Measurements from ENCODE around the gene MYCL.
A peak's percentile ranks its signal among the peaks of the same experiment; 100 is the strongest.

MYCL gene

GRCh38 chr1:39936724-39937491 lies 35.2 kb upstream of the MYCL start:
- no peaks in the 10 kb centered on the region for H3K27me3 ChIP-seq (ENCODE audit: insufficient read depth, low read length)
- no peak overlapping the region for H2AFZ ChIP-seq (ENCODE audit: low read length, unreplicated experiment)
- H3K36me3 ChIP-seq (ENCODE audit: insufficient read depth, low read length), result no peaks in the 10 kb centered on the region
- H3K79me2 ChIP-seq (ENCODE audit: control insufficient read depth, insufficient read depth, low read length, unreplicated experiment), result no peaks in the 10 kb centered on the region
- peaks cover 14% of the 10 kb centered on the region for H3K4me1 ChIP-seq (ENCODE audit: control insufficient read depth, insufficient read depth, low read length, unreplicated experiment)
- no peak overlapping the region for H3K4me3 ChIP-seq (ENCODE audit: low read depth, low read length)
- H3K27ac ChIP-seq (ENCODE audit: low read depth, low read length), result no peak overlapping the region

- Histone ChIP-seq H3K4me3 (ENCODE audit: low read depth, low read length) (peak overlapping the region; percentile 20; the same call in 1 of the 2 replicates), H3K27me3 (ENCODE audit: insufficient read depth, low read length) (no peaks in the 10 kb centered on the region), H3K4me1 (ENCODE audit: control insufficient read depth, insufficient read depth, low read length, unreplicated experiment) (peaks cover 14% of the 10 kb centered on the region), H3K36me3 (ENCODE audit: insufficient read depth, low read length) (no peaks in the 10 kb centered on the region), H2AFZ (ENCODE audit: low read length, unreplicated experiment) (peak overlapping the region; percentile 65), H3K79me2 (ENCODE audit: control insufficient read depth, insufficient read depth, low read length, unreplicated experiment) (no peaks in the 10 kb centered on the region), H3K27ac (ENCODE audit: low read depth, low read length) (peak overlapping the region; percentile 92)
Measured at GRCh38 chr1:39933956-39934941, 32.5 kb upstream of the MYCL start.

GRCh38 chr1:39928809-39929587 lies 27.3 kb upstream of the MYCL start:
- H2AFZ ChIP-seq (ENCODE audit: low read length, unreplicated experiment), result no peak overlapping the region
- H3K79me2 ChIP-seq (ENCODE audit: control insufficient read depth, insufficient read depth, low read length, unreplicated experiment), result no peaks in the 10 kb centered on the region
- peaks cover 34% of the 10 kb centered on the region for H3K4me1 ChIP-seq (ENCODE audit: control insufficient read depth, insufficient read depth, low read length, unreplicated experiment)
- H3K27ac ChIP-seq (ENCODE audit: low read depth, low read length), result no peak overlapping the region
- H3K4me3 ChIP-seq (ENCODE audit: low read depth, low read length), result no peak overlapping the region
- H3K36me3 ChIP-seq (ENCODE audit: insufficient read depth, low read length), result no peaks in the 10 kb centered on the region
- H3K27me3 ChIP-seq (ENCODE audit: insufficient read depth, low read length), result no peaks in the 10 kb centered on the region

- Histone ChIP-seq H3K79me2 (ENCODE audit: control insufficient read depth, insufficient read depth, low read length, unreplicated experiment) (no peaks in the 10 kb centered on the region), H2AFZ (ENCODE audit: low read length, unreplicated experiment) (no peak overlapping the region), H3K27me3 (ENCODE audit: insufficient read depth, low read length) (no peaks in the 10 kb centered on the region), H3K36me3 (ENCODE audit: insufficient read depth, low read length) (no peaks in the 10 kb centered on the region), H3K4me1 (ENCODE audit: control insufficient read depth, insufficient read depth, low read length, unreplicated experiment) (peaks cover 28% of the 10 kb centered on the region), H3K27ac (ENCODE audit: low read depth, low read length) (peak overlapping the region; percentile 72), H3K4me3 (ENCODE audit: low read depth, low read length) (no peak overlapping the region)
Measured at GRCh38 chr1:39927538-39927937, 25.8 kb upstream of the MYCL start.

- no peaks in the 10 kb centered on the region for H3K79me2 ChIP-seq (ENCODE audit: control insufficient read depth, insufficient read depth, low read length, unreplicated experiment)
- no peaks in the 10 kb centered on the region for H3K36me3 ChIP-seq (ENCODE audit: insufficient read depth, low read length)
- peaks cover 28% of the 10 kb centered on the region for H3K4me1 ChIP-seq (ENCODE audit: control insufficient read depth, insufficient read depth, low read length, unreplicated experiment)
- H2AFZ ChIP-seq (ENCODE audit: low read length, unreplicated experiment), result no peak overlapping the region
- no peak overlapping the region for H3K4me3 ChIP-seq (ENCODE audit: low read depth, low read length)
- H3K27ac ChIP-seq (ENCODE audit: low read depth, low read length), result peak overlapping the region; percentile 72
- H3K27me3 ChIP-seq (ENCODE audit: insufficient read depth, low read length), result no peaks in the 10 kb centered on the region
Measured at GRCh38 chr1:39926820-39927219, 25.1 kb upstream of the MYCL start.

- Histone ChIP-seq H3K4me1 (ENCODE audit: control insufficient read depth, insufficient read depth, low read length, unreplicated experiment) (peaks cover 28% of the 10 kb centered on the region), H3K36me3 (ENCODE audit: insufficient read depth, low read length) (no peaks in the 10 kb centered on the region), H3K79me2 (ENCODE audit: control insufficient read depth, insufficient read depth, low read length, unreplicated experiment) (no peaks in the 10 kb centered on the region), H2AFZ (ENCODE audit: low read length, unreplicated experiment) (no peak overlapping the region), H3K27ac (ENCODE audit: low read depth, low read length) (peak overlapping the region; percentile 72; the same call in 1 of the 2 replicates), H3K27me3 (ENCODE audit: insufficient read depth, low read length) (no peaks in the 10 kb centered on the region), H3K4me3 (ENCODE audit: low read depth, low read length) (no peak overlapping the region)
Measured at GRCh38 chr1:39926343-39926793, 24.7 kb upstream of the MYCL start.

GRCh38 chr1:39925721-39926342 lies 24.1 kb upstream of the MYCL start:
- no peak overlapping the region for H2AFZ ChIP-seq (ENCODE audit: low read length, unreplicated experiment)
- H3K36me3 ChIP-seq (ENCODE audit: insufficient read depth, low read length), result no peaks in the 10 kb centered on the region
- peaks cover 28% of the 10 kb centered on the region for H3K4me1 ChIP-seq (ENCODE audit: control insufficient read depth, insufficient read depth, low read length, unreplicated experiment)
- no peaks in the 10 kb centered on the region for H3K27me3 ChIP-seq (ENCODE audit: insufficient read depth, low read length)
- H3K27ac ChIP-seq (ENCODE audit: low read depth, low read length), result no peak overlapping the region
- no peaks in the 10 kb centered on the region for H3K79me2 ChIP-seq (ENCODE audit: control insufficient read depth, insufficient read depth, low read length, unreplicated experiment)
- H3K4me3 ChIP-seq (ENCODE audit: low read depth, low read length), result no peak overlapping the region

GRCh38 chr1:39922251-39922688 lies 20.6 kb upstream of the MYCL start:
- H3K4me1 ChIP-seq (ENCODE audit: control insufficient read depth, insufficient read depth, low read length, unreplicated experiment), result peaks cover 19% of the 10 kb centered on the region
- no peaks in the 10 kb centered on the region for H3K27me3 ChIP-seq (ENCODE audit: insufficient read depth, low read length)
- H2AFZ ChIP-seq (ENCODE audit: low read length, unreplicated experiment), result no peak overlapping the region
- no peak overlapping the region for H3K4me3 ChIP-seq (ENCODE audit: low read depth, low read length)
- no peak overlapping the region for H3K27ac ChIP-seq (ENCODE audit: low read depth, low read length)
- no peaks in the 10 kb centered on the region for H3K79me2 ChIP-seq (ENCODE audit: control insufficient read depth, insufficient read depth, low read length, unreplicated experiment)
- no peaks in the 10 kb centered on the region for H3K36me3 ChIP-seq (ENCODE audit: insufficient read depth, low read length)

- Histone ChIP-seq H3K4me1 (ENCODE audit: control insufficient read depth, insufficient read depth, low read length, unreplicated experiment) (no peaks in the 10 kb centered on the region), H3K4me3 (ENCODE audit: low read depth, low read length) (no peak overlapping the region), H3K27ac (ENCODE audit: low read depth, low read length) (no peak overlapping the region), H3K36me3 (ENCODE audit: insufficient read depth, low read length) (no peaks in the 10 kb centered on the region), H3K79me2 (ENCODE audit: control insufficient read depth, insufficient read depth, low read length, unreplicated experiment) (no peaks in the 10 kb centered on the region), H2AFZ (ENCODE audit: low read length, unreplicated experiment) (no peak overlapping the region), H3K27me3 (ENCODE audit: insufficient read depth, low read length) (no peaks in the 10 kb centered on the region)
Measured at GRCh38 chr1:39919545-39919944, 17.8 kb upstream of the MYCL start.

- Histone ChIP-seq H3K79me2 (ENCODE audit: control insufficient read depth, insufficient read depth, low read length, unreplicated experiment) (no peaks in the 10 kb centered on the region), H3K4me1 (ENCODE audit: control insufficient read depth, insufficient read depth, low read length, unreplicated experiment) (no peaks in the 10 kb centered on the region), H3K4me3 (ENCODE audit: low read depth, low read length) (no peak overlapping the region), H2AFZ (ENCODE audit: low read length, unreplicated experiment) (no peak overlapping the region), H3K27ac (ENCODE audit: low read depth, low read length) (no peak overlapping the region), H3K27me3 (ENCODE audit: insufficient read depth, low read length) (no peaks in the 10 kb centered on the region), H3K36me3 (ENCODE audit: insufficient read depth, low read length) (no peaks in the 10 kb centered on the region)
Measured at GRCh38 chr1:39917825-39918224, 16.1 kb upstream of the MYCL start.

Measured in ACC112 (cell line).